Left renal pelvis (tissue), 4 donors: ENCODE measurements around the gene PCLO. TPM values are rescaled to one million over a fixed set of nuclear protein-coding genes. Genes with fewer than 3 reads are reported as not detected.
"Not testable (repeated sequence)": the region's sequence is repeated elsewhere in the genome, so short reads cannot be mapped to it uniquely, and the experiment has no call there.

Experiments
- DNase-seq, 4 donors: peaks; one replicate each; pipeline ENCODE4 v3.0.0-alpha.2; 2013; ENCODE audit warnings: low read depth in 4 of 4, low spot score in 3 of 4
- polyA plus RNA-seq, 4 donors: library from polyadenylated mRNA; unstranded; fragments of 120-200 nt; gene quantifications; one replicate each; pipeline ENCODE4 v1.2.1, GENCODE V29; 2013; ENCODE audit not compliant: insufficient read length in 4 of 4

Gene PCLO
- polyA plus RNA-seq, 4 donors, result 2.3 to 8.9 (median 8.0) TPM

DNA sequence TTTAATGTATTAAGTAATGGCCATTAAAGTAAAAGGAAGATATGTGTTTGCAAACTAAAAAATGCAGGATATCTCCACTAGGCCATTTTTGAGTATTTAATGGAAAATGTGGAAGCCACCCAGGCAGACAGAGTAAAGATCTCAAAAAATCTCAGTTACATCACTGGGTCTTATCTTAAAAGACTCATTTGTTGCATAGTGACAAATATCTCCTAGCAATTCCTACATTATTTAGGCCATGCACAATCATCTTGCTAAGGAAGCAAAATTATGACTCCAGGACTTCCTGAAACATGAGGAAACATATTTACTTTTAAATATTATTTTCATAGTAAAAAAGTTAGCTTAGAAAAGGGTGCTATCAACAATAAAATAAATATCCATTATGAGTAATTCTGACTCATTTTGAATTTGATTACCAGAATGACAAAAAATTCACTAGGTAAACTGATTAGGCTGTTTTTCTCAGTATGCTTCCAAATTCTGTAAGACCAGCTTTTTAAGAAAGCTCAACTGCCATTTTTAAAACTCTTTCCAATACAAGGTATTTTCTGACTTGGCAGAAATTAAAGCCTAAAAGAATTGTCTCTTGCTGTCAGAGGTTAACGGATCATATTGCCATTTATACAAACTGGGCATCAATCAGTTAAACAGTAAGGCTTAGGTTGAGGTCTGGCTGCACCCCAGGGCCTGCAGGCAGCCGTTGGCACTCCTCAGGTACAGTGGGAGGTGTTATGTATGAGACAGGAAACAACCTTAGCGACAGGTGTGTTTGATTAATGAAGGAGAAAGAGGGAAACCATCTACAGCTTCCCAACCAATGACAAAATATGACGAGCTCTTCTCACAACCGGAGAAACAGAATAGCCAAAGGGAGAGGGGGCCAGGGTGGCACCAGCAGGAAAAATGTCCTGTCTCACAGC is 31.8 kb downstream of the PCLO start:
- no peak for DNase-seq

DNA sequence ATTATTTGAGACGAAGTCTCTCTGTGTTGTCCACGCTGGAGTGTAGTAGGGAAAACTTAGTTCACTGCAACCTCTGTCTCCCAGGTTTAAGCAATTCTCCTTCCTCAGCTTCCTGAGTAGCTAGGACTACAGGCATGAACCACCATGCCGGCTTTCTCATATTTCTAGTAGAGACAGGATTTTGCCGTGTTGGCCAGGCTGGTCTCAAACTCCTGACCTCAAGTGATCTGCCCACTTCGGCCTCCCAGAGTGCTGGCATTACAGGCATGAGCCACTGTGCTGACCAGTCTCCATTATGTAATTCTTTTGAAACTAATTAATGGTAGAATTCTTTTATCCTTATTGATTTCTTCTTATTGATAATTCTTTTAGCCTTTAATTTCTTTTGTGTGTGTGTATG is 32.5 kb downstream of the PCLO start:
- no peak for DNase-seq

DNA sequence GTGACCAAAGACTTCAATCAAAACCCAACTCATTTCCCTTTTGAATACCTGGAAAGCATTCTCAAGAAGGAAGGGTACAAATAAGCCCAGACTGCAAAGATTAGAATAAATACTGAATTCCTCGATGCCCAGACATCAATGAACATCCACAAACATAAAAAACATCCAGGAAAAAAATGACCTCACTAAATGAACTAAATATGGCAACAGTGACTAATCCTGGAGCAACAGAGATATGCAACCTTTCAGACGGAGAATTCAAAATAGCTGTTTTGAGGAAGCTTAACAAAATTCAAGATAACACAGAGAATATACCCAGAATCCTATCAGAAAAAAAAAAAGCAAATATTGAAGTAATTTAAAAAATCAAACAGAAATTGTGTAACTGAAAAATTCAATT is 43.2 kb downstream of the PCLO start:
- no peak for DNase-seq

- no peak for DNase-seq
Observed at GRCh38 chr7:83119026-83119382, 43.7 kb downstream of the PCLO start.

DNA sequence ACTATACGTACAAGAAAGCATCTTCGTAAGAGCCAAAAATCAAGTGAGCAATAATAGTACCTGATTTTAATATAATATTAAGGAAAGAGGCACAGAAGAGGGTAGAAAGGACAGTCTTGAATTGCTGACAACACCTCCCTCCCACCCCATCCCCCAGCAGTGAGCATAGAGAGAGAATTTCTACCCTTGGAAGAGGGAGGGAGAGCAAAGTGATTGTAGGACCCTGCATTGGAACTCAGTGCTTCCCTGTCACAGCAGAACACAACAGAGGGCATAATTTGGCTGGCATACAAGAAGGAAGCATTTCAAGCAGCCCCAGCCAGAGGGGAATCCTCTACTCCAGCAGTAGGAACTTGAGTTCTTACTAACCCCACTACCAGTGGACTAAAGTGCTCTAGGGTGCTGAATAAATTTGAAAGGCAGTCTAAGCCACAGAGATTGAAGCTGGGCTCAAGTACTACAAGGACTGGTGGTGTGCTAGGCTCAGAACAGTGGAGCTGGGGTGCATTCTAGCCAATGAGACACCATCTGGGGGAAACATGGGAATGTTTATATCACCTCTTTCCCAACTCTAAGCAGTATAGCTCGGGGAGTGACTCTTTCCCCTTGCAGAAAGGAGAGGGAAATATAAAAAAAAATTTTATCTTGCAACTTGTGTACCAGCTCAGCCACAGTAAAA is 44.2 kb downstream of the PCLO start:
- DNase-seq, result no peak

DNA sequence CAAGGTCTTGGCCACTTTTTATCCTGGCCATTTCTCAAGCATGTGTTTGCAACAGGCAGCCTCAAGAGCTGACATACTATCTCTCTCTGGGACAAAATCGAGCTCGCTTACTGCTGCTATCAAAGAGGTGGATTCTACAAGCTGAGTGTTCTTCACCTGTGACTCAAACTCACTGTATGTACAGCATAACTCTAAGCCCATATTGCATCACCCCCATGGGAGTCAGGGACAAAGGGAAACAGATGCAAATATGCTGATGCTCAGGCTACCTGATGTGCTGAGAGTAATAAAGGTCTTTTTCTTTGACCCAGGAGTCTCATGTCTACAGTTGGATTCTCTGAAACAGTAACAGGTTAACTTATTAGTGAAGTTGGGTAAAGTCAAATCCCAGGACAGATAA is 45.2 kb downstream of the PCLO start:
- DNase-seq, result no peak

DNA sequence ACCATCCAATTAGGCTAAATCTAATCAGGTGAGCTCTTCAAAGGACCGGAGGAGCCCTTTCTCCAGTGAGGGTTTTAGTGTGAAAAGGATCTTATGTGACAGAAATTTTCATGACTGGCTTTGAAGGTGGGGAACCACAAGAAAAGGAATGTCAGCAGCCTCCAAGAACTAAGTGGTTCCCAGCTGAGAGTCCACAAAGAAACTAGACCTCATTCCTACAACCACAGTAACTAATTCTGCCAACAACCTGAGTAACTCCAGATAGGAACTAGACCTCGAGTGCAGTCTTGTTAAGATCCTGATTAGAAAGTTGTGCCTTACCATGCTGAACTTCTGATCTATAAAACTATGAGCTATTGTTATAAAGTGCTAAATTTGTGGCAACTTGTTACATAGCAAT is 51.3 kb downstream of the PCLO start:
- DNase-seq, result no peak

GRCh38 chr7:83109352-83109751 is 53.3 kb downstream of the PCLO start:
- DNase-seq, result no peak

DNA sequence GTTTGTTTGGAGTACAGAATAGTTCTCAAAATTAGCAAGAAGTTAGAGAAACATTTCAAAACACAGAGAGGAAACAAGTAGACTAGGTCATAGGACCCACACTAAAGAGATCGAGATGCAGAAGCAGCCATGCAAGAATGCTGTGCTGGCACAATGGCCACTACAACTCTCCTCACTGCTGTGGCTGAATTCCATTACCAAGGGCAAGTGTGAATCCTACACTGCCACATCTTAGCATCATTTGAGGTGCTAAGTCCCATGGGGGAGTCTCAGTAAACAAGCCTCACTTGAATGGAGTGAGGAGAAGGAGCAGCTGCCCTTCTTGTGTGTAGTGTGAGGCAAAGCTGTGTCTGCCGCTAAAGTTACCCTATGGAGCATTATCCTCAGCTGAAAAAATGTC is 56.7 kb downstream of the PCLO start:
- DNase-seq, result no peak

- DNase-seq, result no peak
Observed at GRCh38 chr7:83105063-83105462, 57.6 kb downstream of the PCLO start.

DNA sequence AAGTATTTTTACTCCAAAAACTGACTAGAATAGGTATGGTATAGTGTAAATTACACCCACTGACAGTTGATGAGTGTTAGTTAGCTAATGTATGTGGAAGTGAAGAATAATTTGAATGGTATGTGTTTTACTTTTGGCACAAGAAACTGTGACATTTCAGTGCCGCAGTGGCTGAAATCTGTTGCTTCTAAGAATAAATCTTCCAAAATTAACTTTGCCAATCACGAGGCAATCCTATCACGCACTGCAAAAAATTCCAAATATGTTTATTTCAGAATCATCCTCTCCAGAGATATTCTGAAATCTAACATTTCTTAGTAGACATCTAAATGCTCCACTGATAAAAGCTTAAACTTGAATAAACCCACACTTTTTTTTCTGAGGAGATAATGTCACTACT is 61.2 kb downstream of the PCLO start:
- no peak for DNase-seq

- DNase-seq, result no peak
Observed at GRCh38 chr7:83096065-83096580, 66.6 kb downstream of the PCLO start.

DNA sequence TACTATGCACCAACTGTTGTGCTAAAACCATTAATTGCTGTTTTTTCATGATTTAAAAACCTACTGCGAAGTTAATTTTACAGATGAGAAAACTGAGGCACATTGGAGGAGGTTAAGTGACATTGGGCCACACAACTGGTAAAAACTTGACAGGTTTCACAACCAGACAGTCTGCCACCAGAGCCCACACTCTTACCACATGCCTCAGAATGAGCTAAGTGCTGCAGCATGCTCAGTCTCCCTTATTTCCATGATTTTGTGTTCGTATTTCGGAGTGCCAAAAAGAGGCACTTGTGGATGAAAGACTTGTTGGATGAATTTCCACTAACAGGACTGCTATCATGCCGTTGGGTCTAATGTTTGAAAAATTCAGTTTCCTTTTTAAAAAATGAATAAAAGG is 77.4 kb downstream of the PCLO start:
- no peak for DNase-seq

GRCh38 chr7:83079879-83080278 is 82.8 kb downstream of the PCLO start:
- DNase-seq, result not testable (repeated sequence)

DNA sequence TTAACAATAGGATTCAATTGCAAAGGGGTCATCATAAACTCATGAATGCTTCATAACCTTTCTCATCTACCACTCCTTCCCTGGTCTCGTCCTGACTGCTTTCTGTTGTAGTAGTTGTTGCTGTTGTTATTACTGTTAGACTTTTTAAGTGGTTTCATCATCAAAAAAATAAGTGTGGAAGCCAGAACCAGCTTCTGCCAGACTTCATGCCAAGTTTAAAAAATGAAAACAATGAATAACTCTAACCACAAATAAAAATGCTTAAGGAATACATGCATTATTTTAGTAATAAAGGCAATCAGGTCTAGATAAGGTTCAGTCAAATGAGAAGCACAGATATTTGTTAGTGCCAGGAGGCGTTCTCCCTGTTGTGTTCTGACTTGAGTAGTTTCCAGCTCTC is 85.4 kb downstream of the PCLO start:
- no peak for DNase-seq

DNA sequence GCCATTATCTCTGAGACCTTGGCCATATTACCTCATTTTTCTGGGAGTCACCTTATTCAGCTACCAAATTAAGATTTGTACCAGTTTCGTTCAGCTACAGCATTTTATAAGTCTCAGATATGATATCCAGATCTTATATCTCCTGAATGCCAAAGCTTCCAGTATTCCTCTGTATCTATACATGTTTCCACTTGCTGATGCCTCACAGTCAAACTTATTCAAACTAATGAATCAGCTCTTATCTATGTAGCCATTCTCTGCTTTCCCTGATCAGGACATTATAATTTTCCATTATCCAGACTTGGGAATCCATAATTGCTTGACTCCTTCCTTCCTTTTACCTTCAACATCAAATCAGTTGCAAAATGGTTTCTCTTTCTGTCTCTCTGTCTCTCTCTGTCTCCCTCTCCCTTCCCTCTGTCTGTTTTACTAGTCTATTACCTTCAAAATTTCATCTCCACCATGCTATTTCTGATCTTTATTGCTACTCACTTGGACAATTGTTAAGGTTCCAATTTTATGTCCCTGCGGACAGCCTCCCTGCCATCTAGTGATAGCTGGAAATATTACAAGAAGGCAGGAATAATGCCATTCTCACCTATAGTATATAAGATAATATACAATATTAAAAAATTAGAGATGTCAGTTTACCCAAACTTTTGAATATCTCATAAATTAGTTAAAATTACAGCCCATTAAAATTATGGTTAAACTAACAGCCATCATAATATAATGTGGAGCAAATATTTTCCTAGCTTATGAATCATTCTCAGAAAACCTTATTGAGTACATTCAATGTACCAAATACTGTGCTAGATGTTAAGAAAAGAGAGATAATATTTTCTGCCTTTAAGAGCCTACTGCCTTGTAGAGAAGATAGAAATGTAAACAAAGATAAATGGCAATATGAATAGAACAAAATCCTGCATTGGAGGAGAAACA is 89.8 kb downstream of the PCLO start:
- no peak for DNase-seq

- no peak for DNase-seq
Observed at GRCh38 chr7:83065714-83066113, 97.0 kb downstream of the PCLO start.

- no peak for DNase-seq
Observed at GRCh38 chr7:83060218-83060617, 102.5 kb downstream of the PCLO start.

GRCh38 chr7:83058667-83059066 is 104.0 kb downstream of the PCLO start:
- DNase-seq, result no peak

- DNase-seq, result no peak
Observed at GRCh38 chr7:83055197-83055596, 107.5 kb downstream of the PCLO start.

- no peak for DNase-seq
Observed at GRCh38 chr7:83054472-83054871, 108.2 kb downstream of the PCLO start.
